ENCODE results near the gene BASP1.

BASP1 gene

DNA sequence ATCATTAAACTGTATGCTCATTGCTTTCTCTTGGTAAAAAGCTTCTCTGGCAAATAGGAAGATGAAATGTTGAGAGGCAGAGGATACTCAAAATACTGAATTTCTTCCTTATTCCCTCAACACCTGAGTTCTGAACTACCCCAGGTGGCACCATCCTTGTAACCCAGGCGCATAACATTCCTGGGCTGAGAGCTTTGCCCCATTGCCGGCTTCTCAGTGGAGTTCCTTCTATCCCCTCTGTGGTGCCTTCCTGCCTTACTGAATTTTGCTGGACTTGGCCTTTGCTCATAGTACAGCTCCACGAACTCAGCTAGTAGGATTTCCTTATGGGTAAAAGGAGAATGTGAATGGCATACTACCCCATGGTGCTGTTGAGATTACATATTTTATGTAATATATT, 54.7 kb downstream of the BASP1 start:
- no peaks in the 10 kb centered on the region for H3K27me3 ChIP-seq (ENCODE audit: control insufficient read depth, insufficient read depth, low read length)
- H3K36me3 ChIP-seq (ENCODE audit: control insufficient read depth, insufficient read depth, low read length), result peaks cover 28% of the 10 kb centered on the region
- no peak overlapping the region for H3K4me3 ChIP-seq (ENCODE audit: low read depth, low read length)
- no peak overlapping the region for H3K27ac ChIP-seq (ENCODE audit: low read depth, low read length)
- H3K9me3 ChIP-seq (ENCODE audit: control insufficient read depth, insufficient read depth, low read depth, low read length), result peaks cover 5% of the 10 kb centered on the region; the same call in 1 of the 2 replicates
- H3K9ac ChIP-seq (ENCODE audit: low read length), result no peak overlapping the region
- peaks cover 5% of the 10 kb centered on the region; the same call in 1 of the 2 replicates for H3K4me1 ChIP-seq (ENCODE audit: control insufficient read depth, insufficient read depth, low read length)

DNA sequence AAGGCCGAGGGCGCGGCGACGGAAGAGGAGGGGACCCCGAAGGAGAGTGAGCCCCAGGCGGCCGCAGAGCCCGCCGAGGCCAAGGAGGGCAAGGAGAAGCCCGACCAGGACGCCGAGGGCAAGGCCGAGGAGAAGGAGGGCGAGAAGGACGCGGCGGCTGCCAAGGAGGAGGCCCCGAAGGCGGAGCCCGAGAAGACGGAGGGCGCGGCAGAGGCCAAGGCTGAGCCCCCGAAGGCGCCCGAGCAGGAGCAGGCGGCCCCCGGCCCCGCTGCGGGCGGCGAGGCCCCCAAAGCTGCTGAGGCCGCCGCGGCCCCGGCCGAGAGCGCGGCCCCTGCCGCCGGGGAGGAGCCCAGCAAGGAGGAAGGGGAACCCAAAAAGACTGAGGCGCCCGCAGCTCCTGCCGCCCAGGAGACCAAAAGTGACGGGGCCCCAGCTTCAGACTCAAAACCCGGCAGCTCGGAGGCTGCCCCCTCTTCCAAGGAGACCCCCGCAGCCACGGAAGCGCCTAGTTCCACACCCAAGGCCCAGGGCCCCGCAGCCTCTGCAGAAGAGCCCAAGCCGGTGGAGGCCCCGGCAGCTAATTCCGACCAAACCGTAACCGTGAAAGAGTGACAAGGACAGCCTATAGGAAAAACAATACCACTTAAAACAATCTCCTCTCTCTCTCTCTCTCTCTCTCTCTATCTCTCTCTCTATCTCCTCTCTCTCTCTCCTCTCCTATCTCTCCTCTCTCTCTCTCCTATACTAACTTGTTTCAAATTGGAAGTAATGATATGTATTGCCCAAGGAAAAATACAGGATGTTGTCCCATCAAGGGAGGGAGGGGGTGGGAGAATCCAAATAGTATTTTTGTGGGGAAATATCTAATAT, 58.1 kb downstream of the BASP1 start:
- H3K9me3 ChIP-seq (ENCODE audit: control insufficient read depth, insufficient read depth, low read depth, low read length), result no peaks in the 10 kb centered on the region
- no peak overlapping the region for H3K9ac ChIP-seq (ENCODE audit: low read length)
- H3K27ac ChIP-seq (ENCODE audit: low read depth, low read length), result no peak overlapping the region
- H3K36me3 ChIP-seq (ENCODE audit: control insufficient read depth, insufficient read depth, low read length), result peaks cover 22% of the 10 kb centered on the region
- H3K4me1 ChIP-seq (ENCODE audit: control insufficient read depth, insufficient read depth, low read length), result peaks cover 13% of the 10 kb centered on the region; the same call in 1 of the 2 replicates
- no peaks in the 10 kb centered on the region for H3K27me3 ChIP-seq (ENCODE audit: control insufficient read depth, insufficient read depth, low read length)
- no peak overlapping the region for H3K4me3 ChIP-seq (ENCODE audit: low read depth, low read length)

GRCh38 chr5:17276445-17276844, 59.0 kb downstream of the BASP1 start:
- no peak overlapping the region for H3K9ac ChIP-seq (ENCODE audit: low read length)
- H3K27ac ChIP-seq (ENCODE audit: low read depth, low read length), result no peak overlapping the region
- no peaks in the 10 kb centered on the region for H3K9me3 ChIP-seq (ENCODE audit: control insufficient read depth, insufficient read depth, low read depth, low read length)
- H3K4me1 ChIP-seq (ENCODE audit: control insufficient read depth, insufficient read depth, low read length), result peaks cover 13% of the 10 kb centered on the region; the same call in 1 of the 2 replicates
- H3K4me3 ChIP-seq (ENCODE audit: low read depth, low read length), result no peak overlapping the region
- no peaks in the 10 kb centered on the region for H3K27me3 ChIP-seq (ENCODE audit: control insufficient read depth, insufficient read depth, low read length)
- H3K36me3 ChIP-seq (ENCODE audit: control insufficient read depth, insufficient read depth, low read length), result peaks cover 22% of the 10 kb centered on the region

- no peaks in the 10 kb centered on the region for H3K9me3 ChIP-seq (ENCODE audit: control insufficient read depth, insufficient read depth, low read depth, low read length)
- H3K9ac ChIP-seq (ENCODE audit: low read length), result no peak overlapping the region
- H3K4me1 ChIP-seq (ENCODE audit: control insufficient read depth, insufficient read depth, low read length), result peaks cover 20% of the 10 kb centered on the region
- H3K4me3 ChIP-seq (ENCODE audit: low read depth, low read length), result no peak overlapping the region
- H3K27me3 ChIP-seq (ENCODE audit: control insufficient read depth, insufficient read depth, low read length), result no peaks in the 10 kb centered on the region
- peaks cover 22% of the 10 kb centered on the region for H3K36me3 ChIP-seq (ENCODE audit: control insufficient read depth, insufficient read depth, low read length)
- no peak overlapping the region for H3K27ac ChIP-seq (ENCODE audit: low read depth, low read length)
These were observed 60.5 kb downstream of the BASP1 start for GRCh38 chr5:17277907-17278306.

GRCh38 chr5:17278931-17279330, 61.5 kb downstream of the BASP1 start:
- H3K36me3 ChIP-seq (ENCODE audit: control insufficient read depth, insufficient read depth, low read length), result peaks cover 22% of the 10 kb centered on the region
- no peak overlapping the region for H3K27ac ChIP-seq (ENCODE audit: low read depth, low read length)
- no peak overlapping the region for H3K4me3 ChIP-seq (ENCODE audit: low read depth, low read length)
- H3K4me1 ChIP-seq (ENCODE audit: control insufficient read depth, insufficient read depth, low read length), result peaks cover 21% of the 10 kb centered on the region
- no peak overlapping the region for H3K9ac ChIP-seq (ENCODE audit: low read length)
- H3K9me3 ChIP-seq (ENCODE audit: control insufficient read depth, insufficient read depth, low read depth, low read length), result no peaks in the 10 kb centered on the region
- no peaks in the 10 kb centered on the region for H3K27me3 ChIP-seq (ENCODE audit: control insufficient read depth, insufficient read depth, low read length)

DNA sequence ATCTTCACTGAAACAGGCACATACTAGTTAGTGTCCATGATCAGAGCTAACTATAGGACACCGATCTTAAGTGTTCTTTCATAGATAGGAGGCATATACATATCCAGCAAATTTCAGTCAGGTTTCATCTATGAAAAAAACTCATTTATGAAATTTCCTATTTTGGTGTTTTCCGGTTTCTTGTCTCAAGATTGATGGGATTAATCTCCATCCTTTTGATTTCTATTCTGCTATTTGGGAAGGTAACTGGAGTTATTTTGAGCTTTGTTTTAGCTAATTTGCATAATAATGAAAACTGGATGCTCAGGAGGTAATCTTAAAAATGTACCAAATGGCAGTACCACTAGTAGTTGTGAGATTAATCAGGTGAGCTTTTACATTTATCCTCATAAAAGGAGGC, 62.1 kb downstream of the BASP1 start:
- Histone ChIP-seq H3K27ac (ENCODE audit: low read depth, low read length) (no peak overlapping the region), H3K9me3 (ENCODE audit: control insufficient read depth, insufficient read depth, low read depth, low read length) (no peaks in the 10 kb centered on the region), H3K9ac (ENCODE audit: low read length) (no peak overlapping the region), H3K36me3 (ENCODE audit: control insufficient read depth, insufficient read depth, low read length) (peaks cover 17% of the 10 kb centered on the region), H3K27me3 (ENCODE audit: control insufficient read depth, insufficient read depth, low read length) (no peaks in the 10 kb centered on the region), H3K4me3 (ENCODE audit: low read depth, low read length) (no peak overlapping the region), H3K4me1 (ENCODE audit: control insufficient read depth, insufficient read depth, low read length) (peaks cover 21% of the 10 kb centered on the region)

DNA sequence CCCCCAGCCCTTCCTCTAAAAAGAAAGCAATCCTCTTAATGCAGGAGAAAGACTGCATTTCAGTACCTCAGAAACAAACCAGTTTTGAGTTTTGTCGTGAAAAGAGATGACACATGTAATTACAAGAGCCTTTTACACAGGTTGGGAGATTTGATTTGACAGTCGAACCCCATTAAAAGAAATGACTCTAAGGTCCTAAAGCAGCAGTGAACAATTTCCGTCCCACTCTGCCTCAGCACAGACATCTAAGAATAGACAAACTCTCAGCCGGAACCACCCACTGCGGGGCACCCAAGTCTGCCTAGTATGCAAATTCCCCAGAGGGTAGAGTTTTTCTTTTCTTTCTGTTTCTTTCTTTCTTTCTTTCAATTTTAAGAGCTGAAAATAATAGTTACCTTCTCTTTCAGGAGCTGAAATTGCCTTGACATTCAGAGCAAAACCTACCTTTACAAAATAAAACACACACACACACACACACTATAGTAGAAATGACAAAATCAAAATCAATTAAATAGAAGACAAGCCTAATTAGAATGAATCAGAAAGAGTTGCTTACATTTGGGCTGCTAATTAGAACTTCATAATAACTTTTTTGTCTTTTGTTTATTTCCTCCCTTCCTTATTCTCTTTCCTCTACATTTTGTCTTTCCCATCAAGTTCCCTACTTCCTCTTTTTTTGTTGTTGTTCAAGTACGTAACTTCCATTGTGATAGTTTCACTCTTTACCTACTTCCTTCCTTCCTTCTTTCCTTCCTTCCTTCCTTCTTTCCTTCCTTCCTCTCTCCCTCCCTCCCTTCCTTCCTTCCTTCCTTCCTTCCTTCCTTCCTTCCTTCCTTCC, 65.1 kb downstream of the BASP1 start:
- Histone ChIP-seq H3K36me3 (ENCODE audit: control insufficient read depth, insufficient read depth, low read length) (no peaks in the 10 kb centered on the region), H3K4me1 (ENCODE audit: control insufficient read depth, insufficient read depth, low read length) (peaks cover 21% of the 10 kb centered on the region), H3K27me3 (ENCODE audit: control insufficient read depth, insufficient read depth, low read length) (no peaks in the 10 kb centered on the region), H3K9me3 (ENCODE audit: control insufficient read depth, insufficient read depth, low read depth, low read length) (peaks cover under 1% of the 10 kb centered on the region; the same call in 1 of the 2 replicates), H3K4me3 (ENCODE audit: low read depth, low read length) (no peak overlapping the region), H3K9ac (ENCODE audit: low read length) (peak overlapping the region; percentile 20), H3K27ac (ENCODE audit: low read depth, low read length) (peak overlapping the region; percentile 43; the same call in 1 of the 2 replicates)

GRCh38 chr5:17283121-17283415, 65.6 kb downstream of the BASP1 start:
- Histone ChIP-seq H3K27me3 (ENCODE audit: control insufficient read depth, insufficient read depth, low read length) (no peaks in the 10 kb centered on the region), H3K27ac (ENCODE audit: low read depth, low read length) (no peak overlapping the region), H3K9me3 (ENCODE audit: control insufficient read depth, insufficient read depth, low read depth, low read length) (peaks cover 6% of the 10 kb centered on the region), H3K36me3 (ENCODE audit: control insufficient read depth, insufficient read depth, low read length) (no peaks in the 10 kb centered on the region), H3K4me3 (ENCODE audit: low read depth, low read length) (no peak overlapping the region), H3K4me1 (ENCODE audit: control insufficient read depth, insufficient read depth, low read length) (peaks cover 21% of the 10 kb centered on the region), H3K9ac (ENCODE audit: low read length) (no peak overlapping the region)

- Histone ChIP-seq H3K27ac (ENCODE audit: low read depth, low read length) (no peak overlapping the region), H3K4me3 (ENCODE audit: low read depth, low read length) (no peak overlapping the region), H3K4me1 (ENCODE audit: control insufficient read depth, insufficient read depth, low read length) (peaks cover 4% of the 10 kb centered on the region), H3K27me3 (ENCODE audit: control insufficient read depth, insufficient read depth, low read length) (no peaks in the 10 kb centered on the region), H3K9me3 (ENCODE audit: control insufficient read depth, insufficient read depth, low read depth, low read length) (peaks cover 16% of the 10 kb centered on the region), H3K36me3 (ENCODE audit: control insufficient read depth, insufficient read depth, low read length) (no peaks in the 10 kb centered on the region), H3K9ac (ENCODE audit: low read length) (no peak overlapping the region)
These were observed 70.2 kb downstream of the BASP1 start for GRCh38 chr5:17287501-17288155.

- Histone ChIP-seq H3K9ac (ENCODE audit: low read length) (no peak overlapping the region), H3K27me3 (ENCODE audit: control insufficient read depth, insufficient read depth, low read length) (no peaks in the 10 kb centered on the region), H3K27ac (ENCODE audit: low read depth, low read length) (no peak overlapping the region), H3K9me3 (ENCODE audit: control insufficient read depth, insufficient read depth, low read depth, low read length) (peaks cover 16% of the 10 kb centered on the region), H3K4me1 (ENCODE audit: control insufficient read depth, insufficient read depth, low read length) (no peaks in the 10 kb centered on the region), H3K4me3 (ENCODE audit: low read depth, low read length) (no peak overlapping the region), H3K36me3 (ENCODE audit: control insufficient read depth, insufficient read depth, low read length) (no peaks in the 10 kb centered on the region)
These were observed 71.1 kb downstream of the BASP1 start for GRCh38 chr5:17288570-17288969.
